ENCODE results near the gene RHD. TPM values are rescaled to one million over a fixed set of nuclear protein-coding genes. Genes with fewer than 3 reads are reported as not detected.
A peak's percentile ranks its signal among the peaks of the same experiment; 100 is the strongest.
"Not testable (repeated sequence)": the region's sequence is repeated elsewhere in the genome, so short reads cannot be mapped to it uniquely, and the experiment has no call there.

The RHD gene
- total and polyA plus RNA-seq, 2 of the 4 experiments (the other 2 are of a cell fraction): not detected

- DNase-seq; H3K56ac ChIP-seq (ENCODE audit: extremely low read depth, insufficient read depth, low read length); H2AK5ac ChIP-seq (ENCODE audit: low read depth, low read length); H3K9me1 ChIP-seq (ENCODE audit: insufficient read depth, low read length); H4K8ac ChIP-seq (ENCODE audit: low read depth in 2 of 2, low read length in 2 of 2); H2BK5ac ChIP-seq (ENCODE audit: low read depth, low read length, poor library complexity, severe bottlenecking); H3K79me1 ChIP-seq (ENCODE audit: low read depth in 1 of 2, low read length in 2 of 2); H2BK15ac ChIP-seq (ENCODE audit: low read depth, low read length); H2BK20ac ChIP-seq (ENCODE audit: low read depth, low read length); H3K4me1 ChIP-seq (ENCODE audit: control insufficient read depth, insufficient read depth, low read length); H3K14ac ChIP-seq (replicated peaks; ENCODE audit: low read depth, low read length); H3K18ac ChIP-seq (ENCODE audit: low read depth, low read length); CTCF ChIA-PET; dilution Hi-C loops (cut with HindIII; ENCODE audit: low sequenced_read_pairs, unreplicated experiment); in situ Hi-C loops (cut with MboI; ENCODE audit: low sequenced_read_pairs); H2BK120ac ChIP-seq (ENCODE audit: low read depth, low read length); H4K20me1 ChIP-seq (ENCODE audit: insufficient read depth, low read length); H3K27me3 ChIP-seq (ENCODE audit: control insufficient read depth, insufficient read depth, low read length); H4K5ac ChIP-seq (ENCODE audit: low read depth, low read length); H3K9me3 ChIP-seq (ENCODE audit: control insufficient read depth, insufficient read depth, low read length); H3K4ac ChIP-seq (ENCODE audit: low read depth, low read length); intact Hi-C loops (cut with micrococcal nuclease); H4K91ac ChIP-seq (ENCODE audit: insufficient read depth, low read depth, low read length); H2AK9ac ChIP-seq (replicated peaks; ENCODE audit: low read depth, low read length, poor library complexity); POLR2A ChIA-PET (ENCODE audit: unreplicated experiment); H3K36me3 ChIP-seq (ENCODE audit: control insufficient read depth, insufficient read depth, low read length): not testable (repeated sequence)
- Histone ChIP-seq H3K23ac (ENCODE audit: low read depth, low read length) (peak overlapping the region; percentile 2; the same call in 1 of the 2 replicates), H3K27ac (ENCODE audit: insufficient read depth, low read length) (peak overlapping the region; percentile 23; the same call in 1 of the 2 replicates), H3K4me2 (ENCODE audit: low read depth, low read length) (peak overlapping the region; percentile 100), H3K9ac (ENCODE audit: low read depth, low read length) (peak overlapping the region; percentile 94; the same call in 1 of the 2 replicates), H2AFZ (replicated peaks; ENCODE audit: low read length, poor library complexity) (peak overlapping the region; percentile 26), H3K4me3 (ENCODE audit: insufficient read depth, low read depth, low read length) (peak overlapping the region; percentile 81)
- BruUV-seq (replicated peaks): TSS peak; percentile 29
- ATAC-seq (ENCODE audit: low read depth): peak; percentile 64
- WGBS, 2 experiments (ENCODE audit: extremely low coverage in 2 of 2, insufficient read length in 1 of 2): no CpG with 5 or more reads among the region's 45 CpGs
Measured at GRCh38 chr1:25266554-25267287, 5.6 kb upstream of the RHD start.

GRCh38 chr1:25267288-25268142, 4.8 kb upstream of the RHD start:
- H4K20me1 ChIP-seq (ENCODE audit: insufficient read depth, low read length); H3K36me3 ChIP-seq (ENCODE audit: control insufficient read depth, insufficient read depth, low read length); H2BK120ac ChIP-seq (ENCODE audit: low read depth, low read length); H3K27me3 ChIP-seq (ENCODE audit: control insufficient read depth, insufficient read depth, low read length); H3K4me1 ChIP-seq (ENCODE audit: control insufficient read depth, insufficient read depth, low read length); POLR2A ChIA-PET (ENCODE audit: unreplicated experiment); BruUV-seq (replicated peaks); CTCF ChIA-PET; H2AK9ac ChIP-seq (replicated peaks; ENCODE audit: low read depth, low read length, poor library complexity); in situ Hi-C loops (cut with MboI; ENCODE audit: low sequenced_read_pairs); dilution Hi-C loops (cut with HindIII; ENCODE audit: low sequenced_read_pairs, unreplicated experiment); H3K9me3 ChIP-seq (ENCODE audit: control insufficient read depth, insufficient read depth, low read length); intact Hi-C loops (cut with micrococcal nuclease); H3K14ac ChIP-seq (replicated peaks; ENCODE audit: low read depth, low read length); H3K9me1 ChIP-seq (ENCODE audit: insufficient read depth, low read length); H3K79me1 ChIP-seq (ENCODE audit: low read depth in 1 of 2, low read length in 2 of 2); H3K23ac ChIP-seq (ENCODE audit: low read depth, low read length); H2BK20ac ChIP-seq (ENCODE audit: low read depth, low read length): not testable (repeated sequence)
- H3K27ac ChIP-seq (ENCODE audit: insufficient read depth, low read length): peak overlapping the region; percentile 89
- H2AFZ ChIP-seq (replicated peaks; ENCODE audit: low read length, poor library complexity): peak overlapping the region; percentile 81
- H2AK5ac ChIP-seq (ENCODE audit: low read depth, low read length): peak overlapping the region; percentile 58; the same call in 1 of the 2 replicates
- peak overlapping the region; percentile 71 for H3K56ac ChIP-seq (ENCODE audit: extremely low read depth, insufficient read depth, low read length)
- peak overlapping the region; percentile 95 for H3K9ac ChIP-seq (ENCODE audit: low read depth, low read length)
- H2BK15ac ChIP-seq (ENCODE audit: low read depth, low read length): peak overlapping the region; percentile 89; the same call in 1 of the 3 replicates
- 0% methylated on average over 5 of the region's 56 CpGs; no CpG with 5 or more reads in 1 of the 2 experiments for WGBS, 2 experiments (ENCODE audit: extremely low coverage in 2 of 2, insufficient read length in 1 of 2)
- H4K8ac ChIP-seq (ENCODE audit: low read depth in 2 of 2, low read length in 2 of 2): peak overlapping the region; percentile 75 to 91
- DNase-seq: peak; percentile 72
- peak; percentile 93 for ATAC-seq (ENCODE audit: low read depth)
- H3K18ac ChIP-seq (ENCODE audit: low read depth, low read length): peak overlapping the region; percentile 87
- peak overlapping the region; percentile 84 for H4K91ac ChIP-seq (ENCODE audit: insufficient read depth, low read depth, low read length)
- H3K4me2 ChIP-seq (ENCODE audit: low read depth, low read length): peak overlapping the region; percentile 88
- H3K4me3 ChIP-seq (ENCODE audit: insufficient read depth, low read depth, low read length): peak overlapping the region; percentile 86
- H2BK5ac ChIP-seq (ENCODE audit: low read depth, low read length, poor library complexity, severe bottlenecking): peak overlapping the region; percentile 94
- peak overlapping the region; percentile 90 for H4K5ac ChIP-seq (ENCODE audit: low read depth, low read length)
- H3K4ac ChIP-seq (ENCODE audit: low read depth, low read length): peak overlapping the region; percentile 75

Measured in IMR-90 (cell line).